H1 (cell line): ENCODE measurements around the gene VIPR2. TPM values are rescaled to one million over a fixed set of nuclear protein-coding genes. Genes with fewer than 3 reads are reported as not detected.

Experiments used
- CTCF ChIA-PET: fragments of 300-600 bp; sonication (Branson Sonifier 250); formaldehyde crosslinking; loops from one replicate; lab custom pipeline; 2021; ENCODE audit not compliant: partially characterized antibody; lab: Charles Lee
- POLR2A ChIA-PET: fragments of 300-600 bp; sonication (Branson Sonifier 250); formaldehyde crosslinking; loops from one replicate; lab custom pipeline; 2021; ENCODE audit warnings: inconsistent platforms; ENCODE audit not compliant: partially characterized antibody; lab: Charles Lee
- DNase-seq, 2 experiments: peaks; one replicate each; pipeline versions ENCODE4 v3.0.0 to v3.0.0-alpha.2; 2010 to 2022; ENCODE audit warnings: low spot score in 2 of 2, low read depth in 1 of 2, mixed read lengths in 1 of 2
- FAIRE-seq: peaks from 2 replicates; lab custom pipeline; 2011; peaks lifted over from hg19 to GRCh38; lab: Jason Lieb, UNC
- H2AFZ ChIP-seq: 2 replicates; pipeline ENCODE4 v1.8.1; 2012; ENCODE audit warnings: low read length, inconsistent platforms
- H2AK5ac ChIP-seq: 2 replicates; pipeline ENCODE4 v1.6.1; 2013; ENCODE audit warnings: low read depth, low read length
- H2BK120ac ChIP-seq: replicated peaks from 2 replicates; pipeline ENCODE3; 2013; ENCODE audit warnings: low read depth, low read length, inconsistent platforms
- H2BK12ac ChIP-seq: 2 replicates; pipeline ENCODE4 v1.6.1; 2013; ENCODE audit warnings: low read depth, low read length
- H2BK15ac ChIP-seq: 2 replicates; pipeline ENCODE4 v1.6.1; 2013; ENCODE audit warnings: low read length
- H2BK20ac ChIP-seq: 2 replicates; pipeline ENCODE4 v1.6.1; 2013; ENCODE audit warnings: low read length
- H2BK5ac ChIP-seq: 2 replicates; pipeline ENCODE4 v1.6.1; 2013; ENCODE audit warnings: low read depth, low read length
- H3K14ac ChIP-seq: 2 replicates; pipeline ENCODE4 v1.6.1; 2013; ENCODE audit warnings: inconsistent platforms; ENCODE audit not compliant: insufficient read length
- H3K18ac ChIP-seq: 2 replicates; pipeline ENCODE4 v1.6.1; 2013; ENCODE audit warnings: low read length; ENCODE audit errors: extremely low read depth
- H3K23ac ChIP-seq: 2 replicates; pipeline ENCODE4 v1.6.1; 2013; ENCODE audit warnings: inconsistent platforms; ENCODE audit not compliant: insufficient read length
- H3K23me2 ChIP-seq: 2 replicates; pipeline ENCODE4 v1.6.1; 2013; ENCODE audit warnings: low read depth, low read length
- H3K27ac ChIP-seq: 2 replicates; pipeline ENCODE4 v1.6.1; 2011; ENCODE audit warnings: low read depth, low read length, inconsistent platforms
- H3K27me3 ChIP-seq, 4 experiments: replicated peaks in 1 of 4; 1 replicate in 1 of 4; 2 replicates in 3 of 4; pipeline versions ENCODE4 v1.6.1 to v1.8.1; 2011 to 2013; ENCODE audit warnings: low read length in 3 of 4, mild to moderate bottlenecking in 3 of 4, inconsistent platforms in 2 of 4, mixed read lengths in 2 of 4, moderate library complexity in 1 of 4; ENCODE audit not compliant: control insufficient read depth in 3 of 4, insufficient read depth in 3 of 4; ENCODE audit errors: extremely low read depth in 1 of 4
- H3K36me3 ChIP-seq, 4 experiments: 2 replicates each; pipeline versions ENCODE4 v1.6.1 to v1.8.1; 2011 to 2013; ENCODE audit warnings: mild to moderate bottlenecking in 4 of 4, low read length in 3 of 4, moderate library complexity in 2 of 4, control low read depth in 1 of 4, inconsistent platforms in 1 of 4; ENCODE audit not compliant: insufficient read depth in 4 of 4, control insufficient read depth in 2 of 4
- H3K4ac ChIP-seq: replicated peaks from 2 replicates; pipeline ENCODE3; 2013; ENCODE audit warnings: low read length, low read depth, mixed read lengths, inconsistent platforms; ENCODE audit not compliant: insufficient read length
- H3K4me1 ChIP-seq, 4 experiments: replicated peaks in 1 of 4; 1 replicate in 1 of 4; 2 replicates in 3 of 4; pipeline versions ENCODE4 v1.6.1 to v1.8.1; 2011 to 2013; ENCODE audit warnings: low read length in 3 of 4, inconsistent platforms in 2 of 4, mixed read lengths in 1 of 4; ENCODE audit not compliant: insufficient read depth in 4 of 4, control insufficient read depth in 3 of 4
- H3K4me2 ChIP-seq, 2 experiments: 2 replicates each; pipeline versions ENCODE4 v1.6.1 to v1.8.1; 2011 to 2013; ENCODE audit warnings: low read depth in 2 of 2, low read length in 2 of 2, control low read depth in 1 of 2, inconsistent platforms in 1 of 2, mild to moderate bottlenecking in 1 of 2; ENCODE audit not compliant: insufficient read depth in 1 of 2
- H3K4me3 ChIP-seq, 4 experiments: fragments of 200-600, 300-600 bp in 1 of 4; sonication (generic), shearing (Covaris generic), sonication (Bioruptor Twin) in 1 of 4; 2 replicates each; pipeline versions ENCODE4 v1.5.1 to v1.8.1; 2011 to 2016; ENCODE audit warnings: low read length in 4 of 4, low read depth in 3 of 4, control low read depth in 2 of 4, inconsistent platforms in 2 of 4, mild to moderate bottlenecking in 2 of 4, mixed read lengths in 1 of 4, moderate library complexity in 1 of 4; ENCODE audit not compliant: insufficient read depth in 2 of 4; ENCODE audit errors: extremely low read depth in 1 of 4
- H3K56ac ChIP-seq: replicated peaks from 2 replicates; pipeline ENCODE3; 2013; ENCODE audit warnings: low read depth, mild to moderate bottlenecking, mixed read lengths, low read length, inconsistent platforms; ENCODE audit not compliant: insufficient read length
- H3K79me1 ChIP-seq: 2 replicates; pipeline ENCODE4 v1.6.1; 2013; ENCODE audit warnings: low read depth, low read length, control low read depth
- H3K79me2 ChIP-seq, 2 experiments: 2 replicates each; pipeline versions ENCODE4 v1.6.1 to v1.8.1; 2012 to 2013; ENCODE audit warnings: low read length in 2 of 2, mild to moderate bottlenecking in 2 of 2, inconsistent platforms in 1 of 2; ENCODE audit not compliant: insufficient read depth in 2 of 2, control insufficient read depth in 1 of 2
- H3K9ac ChIP-seq, 4 experiments: replicated peaks in 1 of 4; 1 replicate in 1 of 4; 2 replicates in 3 of 4; pipeline versions ENCODE4 v1.6.1 to v1.8.1; 2011 to 2013; ENCODE audit warnings: low read depth in 3 of 4, low read length in 3 of 4, control low read depth in 2 of 4, mild to moderate bottlenecking in 2 of 4, moderate library complexity in 2 of 4, inconsistent platforms in 1 of 4; ENCODE audit errors: extremely low read depth in 1 of 4
- H3K9me3 ChIP-seq, 2 experiments: 2 replicates each; pipeline versions ENCODE4 v1.6.1 to v1.8.1; 2012 to 2013; ENCODE audit warnings: mild to moderate bottlenecking in 2 of 2, moderate library complexity in 2 of 2, control low read depth in 1 of 2, inconsistent platforms in 1 of 2, low read depth in 1 of 2, low read length in 1 of 2, mixed read lengths in 1 of 2; ENCODE audit not compliant: insufficient read depth in 2 of 2
- H4K20me1 ChIP-seq, 2 experiments: replicated peaks in 1 of 2; 2 replicates each; pipeline versions ENCODE3 to v1.8.1; 2011 to 2013; ENCODE audit warnings: inconsistent platforms in 2 of 2, low read length in 2 of 2, mild to moderate bottlenecking in 1 of 2; ENCODE audit not compliant: insufficient read depth in 2 of 2, control insufficient read depth in 1 of 2
- H4K5ac ChIP-seq: 2 replicates; pipeline ENCODE4 v1.6.1; 2013; ENCODE audit warnings: low read length, low read depth, mixed read lengths, inconsistent platforms; ENCODE audit not compliant: insufficient read length
- H4K8ac ChIP-seq: 2 replicates; pipeline ENCODE4 v1.8.0; 2013; ENCODE audit warnings: mild to moderate bottlenecking, moderate library complexity, low read length, inconsistent platforms; ENCODE audit not compliant: insufficient read depth; ENCODE audit errors: extremely low read depth
- H4K91ac ChIP-seq: replicated peaks from 2 replicates; pipeline ENCODE3; 2013; ENCODE audit warnings: low read length, mixed read lengths, inconsistent platforms; ENCODE audit not compliant: insufficient read length
- BRCA1 ChIP-seq: IDR thresholded peaks from 2 replicates; pipeline ENCODE4 v1.6.1; 2012; ENCODE audit warnings: low read depth, low read length, improper control_type of control experiment
- CBX5 ChIP-seq: fragments of 300-800, 300-1000 bp; sonication (generic); IDR thresholded peaks from 2 replicates; pipeline ENCODE4 v1.7.1; 2016; ENCODE audit warnings: antibody characterized with exemption, low read length, low read depth
- CHD2 ChIP-seq: IDR thresholded peaks from 2 replicates; pipeline ENCODE4 v1.6.1; 2012; ENCODE audit warnings: low read length, improper control_type of control experiment
- MAFK ChIP-seq: IDR thresholded peaks from 2 replicates; pipeline ENCODE4 v1.6.1; 2012; ENCODE audit warnings: low read depth, mild to moderate bottlenecking, improper control_type of control experiment, low read length
- PHF8 ChIP-seq: fragments of 200-600 bp; sonication (generic); conservative IDR thresholded peaks from 2 replicates; pipeline ENCODE4 v1.7.1; 2012; ENCODE audit warnings: low read depth, mild to moderate bottlenecking, inconsistent platforms, low read length, moderate library complexity
- RNF2 ChIP-seq: fragments of 200-900, 300-1000 bp; sonication (generic); IDR thresholded peaks from 2 replicates; pipeline ENCODE4 v1.7.1; 2016; ENCODE audit warnings: borderline replicate concordance, low read depth, mild to moderate bottlenecking, antibody characterized with exemption, low read length; ENCODE audit not compliant: poor library complexity, severe bottlenecking; ENCODE audit errors: missing control alignments
- SIX5 ChIP-seq: IDR thresholded peaks from 2 replicates; pipeline ENCODE4 v1.6.1; 2011; ENCODE audit warnings: mild to moderate bottlenecking, low read depth, low read length
- TAF1 ChIP-seq: IDR thresholded peaks from 2 replicates; pipeline ENCODE4 v1.6.1; 2011; ENCODE audit warnings: mild to moderate bottlenecking, low read depth, low read length
- WGBS, 2 experiments: shearing (Covaris generic) in 1 of 2; methylation state at CpG; one replicate each; pipeline versions ENCODE4 v1.1.6 to v1.1.7; 2013 to 2015; ENCODE audit warnings: low lambda C conversion rate in 2 of 2, mixed read lengths in 2 of 2, inconsistent platforms in 1 of 2, low coverage in 1 of 2, missing lambda C conversion rate in 1 of 2; ENCODE audit not compliant: insufficient replicate concordance in 2 of 2, insufficient coverage in 1 of 2, insufficient read length in 1 of 2; ENCODE audit errors: extremely low coverage in 1 of 2, missing lambda C conversion rate in 1 of 2; 5-methylcytosine and 5-hydroxymethylcytosine counted together
- polyA plus RNA-seq, 7 experiments: library from polyadenylated mRNA; depleted of rRNA in 3 of 7; stranded (reverse) in 5 of 7; unstranded in 2 of 7; fragments of >200 nt in 5 of 7; fragments of 200-250 nt in 2 of 7; gene quantifications; 1 replicate in 5 of 7; 2 replicates in 1 of 7; 4 replicates in 1 of 7; pipeline versions ENCODE4 v1.2.1 to v1.2.3, GENCODE V29; 2011 to 2013; ENCODE audit warnings: missing spikeins in 2 of 7, mixed read lengths in 2 of 7
- total RNA-seq: library from RNA; stranded (reverse); fragmentation: NEBNext Ultra II Directional; extraction: Animal tissue kit (Norgen Biotek cat#: 25700); gene quantifications from 2 replicates; pipeline ENCODE4 v1.2.1, GENCODE V29; 2021

Gene VIPR2
- total and polyA plus RNA-seq, 2 of the 8 experiments (the other 6 are each of a cell fraction or from before 2014, with no cell fraction given) = 2.4 to 6.3 TPM

GRCh38 chr7:159062569-159062968, 82.1 kb downstream of the VIPR2 start:
- Histone ChIP-seq H3K4me3 (no peak overlapping the region), H2BK20ac (no peak overlapping the region), H3K4me1 (peaks cover 0 to 4% (median 2%) of the 10 kb centered on the region in 4 experiments; a peak in 1 of 7 replicates), H3K18ac (no peak overlapping the region), H3K36me3 (no peaks in the 10 kb centered on the region), H3K27me3 (peaks cover 0 to 4% (median 0%) of the 10 kb centered on the region in 4 experiments; a peak in 1 of 7 replicates), H2BK5ac (no peak overlapping the region), H3K27ac (no peak overlapping the region), H2AFZ (no peak overlapping the region), H3K23ac (no peak overlapping the region), H3K56ac (no peak overlapping the region), H4K91ac (peak overlapping the region; percentile 53), H2BK12ac (no peak overlapping the region), H4K5ac (no peak overlapping the region), H2BK120ac (no peak overlapping the region), H3K9ac (no peak overlapping the region), H4K8ac (no peak overlapping the region), H3K9me3 (peaks cover 0 to 3% of the 10 kb centered on the region in 2 experiments; a peak in 1 of 4 replicates), H2BK15ac (no peak overlapping the region), H3K23me2 (peaks cover 14% of the 10 kb centered on the region; the same call in 1 of the 2 replicates), H3K14ac (no peak overlapping the region), H3K4ac (no peak overlapping the region), H3K79me1 (no peaks in the 10 kb centered on the region), H3K79me2 (no peaks in the 10 kb centered on the region), H3K4me2 (no peak overlapping the region), H4K20me1 (no peaks in the 10 kb centered on the region), H2AK5ac (no peak overlapping the region)
- DNase-seq = no peak
- no peak for FAIRE-seq
- POLR2A ChIA-PET = interaction anchor here (1.8 kb wide), 1 partner anchor 32 kb away, joined by 7 read pairs; no protein-coding TSS in a partner anchor
- CTCF ChIA-PET = interaction anchor here (1.4 kb wide), 1 partner anchor 61 kb away, joined by 3 read pairs; no protein-coding TSS in a partner anchor
- 85% methylated on average over 8 of the region's 8 CpGs; no CpG with 5 or more reads in 1 of the 2 experiments for WGBS, 2 experiments
- TF ChIP-seq MAFK (no peak), CBX5 (no peak), CHD2 (no peak), RNF2 (no peak), TAF1 (no peak), PHF8 (no peak), SIX5 (no peak), BRCA1 (no peak)
